AG08395 (cell line): ENCODE measurements around the gene DENND4A.

Experiments used
- DNase-seq: peaks from one replicate; pipeline ENCODE4 v3.0.0; 2012; ENCODE audit warnings: mixed read lengths, low spot score

DENND4A gene

DNA sequence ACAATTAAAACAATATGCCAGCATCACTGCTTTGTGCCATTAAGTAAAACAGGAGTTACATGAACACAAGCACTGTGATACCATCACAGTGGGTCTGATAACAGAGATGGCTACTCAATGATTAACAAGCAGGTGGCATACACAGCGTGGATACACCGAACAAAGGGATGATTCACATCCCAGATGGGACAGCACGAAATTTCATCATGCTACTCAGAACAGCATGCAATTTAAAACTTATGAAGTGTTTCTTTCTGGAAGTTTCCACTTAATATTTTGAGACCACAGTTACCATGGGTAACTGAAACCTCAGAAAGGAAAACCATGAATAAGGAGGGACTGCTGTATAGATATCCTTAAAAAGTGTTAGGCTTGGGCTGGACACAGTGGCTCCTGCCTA is 125.8 kb downstream of the DENND4A start:
- no peak for DNase-seq

- DNase-seq = no peak
Measured at GRCh38 chr15:65663521-65663920, 128.6 kb downstream of the DENND4A start.

GRCh38 chr15:65660927-65661326 is 131.2 kb downstream of the DENND4A start:
- DNase-seq = no peak

DNA sequence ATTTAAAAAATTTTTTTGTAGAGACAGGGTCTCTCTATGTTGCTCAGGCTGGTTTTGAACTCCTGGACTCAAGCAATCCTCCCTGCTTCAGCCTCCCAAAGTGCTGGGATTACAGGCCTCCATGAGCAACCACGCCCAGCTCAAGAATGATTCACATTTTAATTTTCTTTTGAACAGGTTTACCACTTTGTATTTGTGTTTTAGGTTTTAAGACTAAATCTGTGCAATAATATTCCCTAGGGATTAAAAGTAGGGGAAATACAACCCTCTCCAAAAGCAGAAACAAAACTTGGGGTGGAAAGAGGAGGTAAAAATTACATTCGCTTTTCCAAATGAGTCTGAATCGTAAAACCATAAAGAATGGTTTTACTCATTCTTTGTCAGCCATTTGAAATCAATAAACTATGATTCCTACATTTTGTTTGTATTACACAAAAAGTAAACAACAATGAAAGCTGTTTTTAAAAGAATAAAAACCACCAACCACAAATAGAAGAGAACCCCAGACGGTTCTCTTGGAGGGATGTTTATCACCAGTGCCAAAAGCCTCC is 132.5 kb downstream of the DENND4A start:
- DNase-seq = no peak

GRCh38 chr15:65655457-65655856 is 136.6 kb downstream of the DENND4A start:
- no peak for DNase-seq

- DNase-seq = peak; percentile 40
Measured at GRCh38 chr15:65655026-65655425, 137.1 kb downstream of the DENND4A start.

GRCh38 chr15:65653801-65654521 is 138.1 kb downstream of the DENND4A start:
- DNase-seq = no peak

DNA sequence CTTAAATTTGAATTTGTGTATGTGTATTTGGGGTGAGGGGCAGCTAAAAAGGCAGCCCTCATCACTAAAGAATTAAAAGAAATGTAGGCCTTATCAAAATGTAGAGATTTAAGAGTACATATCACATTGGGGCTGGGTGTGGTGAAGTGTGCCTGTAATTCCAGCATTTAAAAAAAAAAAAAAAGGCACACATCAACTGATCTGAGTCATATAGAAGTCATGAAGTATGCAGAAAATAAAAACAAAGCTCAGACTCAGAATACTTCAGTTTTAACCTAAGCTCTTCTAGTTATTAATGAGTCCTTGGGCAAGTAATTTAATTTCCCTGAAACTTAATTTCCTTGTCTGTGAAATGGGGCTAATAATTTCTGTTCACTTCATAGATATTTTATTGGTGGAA is 138.8 kb downstream of the DENND4A start:
- DNase-seq = peak; percentile 58

GRCh38 chr15:65651831-65652749 is 140.0 kb downstream of the DENND4A start:
- no peak for DNase-seq

GRCh38 chr15:65651042-65651322 is 141.1 kb downstream of the DENND4A start:
- no peak for DNase-seq

DNA sequence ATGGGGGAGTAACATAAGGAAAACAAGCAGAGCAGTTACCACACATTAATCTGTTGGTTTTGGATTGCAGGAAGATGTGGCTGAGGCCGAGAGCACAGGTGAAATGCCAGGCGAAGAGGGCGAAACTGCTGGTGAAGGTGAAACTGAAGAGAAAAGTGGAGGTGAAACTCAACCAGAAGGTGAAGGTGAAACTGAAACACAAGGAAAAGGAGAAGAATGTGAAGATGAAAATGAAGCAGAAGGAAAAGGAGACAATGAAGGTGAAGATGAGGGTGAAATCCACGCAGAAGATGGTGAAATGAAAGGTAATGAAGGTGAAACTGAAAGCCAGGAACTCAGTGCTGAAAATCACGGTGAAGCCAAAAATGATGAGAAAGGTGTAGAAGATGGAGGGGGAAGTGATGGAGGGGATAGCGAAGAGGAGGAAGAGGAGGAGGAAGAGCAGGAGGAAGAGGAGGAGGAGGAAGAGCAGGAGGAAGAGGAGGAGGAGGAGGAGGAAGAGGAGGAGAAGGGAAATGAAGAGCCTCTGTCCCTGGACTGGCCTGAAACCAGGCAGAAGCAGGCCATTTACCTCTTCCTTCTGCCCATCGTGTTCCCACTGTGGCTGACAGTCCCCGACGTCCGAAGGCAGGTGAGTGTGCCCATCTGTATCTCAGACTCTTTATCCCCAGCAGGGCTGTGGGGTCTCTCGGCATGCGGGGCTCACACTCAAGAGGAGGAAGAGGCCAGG is 141.6 kb downstream of the DENND4A start:
- DNase-seq = no peak

- no peak for DNase-seq
Measured at GRCh38 chr15:65646486-65646885, 145.6 kb downstream of the DENND4A start.

DNA sequence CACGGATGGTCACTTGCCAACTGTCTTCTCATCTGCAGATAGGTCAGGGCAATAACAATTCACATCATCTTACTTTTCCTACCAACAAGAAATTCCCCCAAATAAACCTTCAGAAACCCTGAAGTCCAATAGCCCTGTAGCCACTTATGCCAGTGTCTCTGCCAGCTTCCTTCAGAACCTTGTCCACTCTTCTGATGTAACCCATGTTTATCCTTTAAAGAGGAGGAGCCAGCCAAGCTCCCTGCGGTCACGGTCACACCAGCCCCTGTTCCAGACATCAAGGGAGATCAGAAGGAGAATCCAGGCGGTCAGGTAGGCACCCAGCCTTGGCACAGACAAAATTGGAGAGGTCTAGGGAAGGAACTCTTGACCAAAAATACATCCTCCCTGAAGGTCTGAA is 146.7 kb downstream of the DENND4A start:
- DNase-seq = no peak

DNA sequence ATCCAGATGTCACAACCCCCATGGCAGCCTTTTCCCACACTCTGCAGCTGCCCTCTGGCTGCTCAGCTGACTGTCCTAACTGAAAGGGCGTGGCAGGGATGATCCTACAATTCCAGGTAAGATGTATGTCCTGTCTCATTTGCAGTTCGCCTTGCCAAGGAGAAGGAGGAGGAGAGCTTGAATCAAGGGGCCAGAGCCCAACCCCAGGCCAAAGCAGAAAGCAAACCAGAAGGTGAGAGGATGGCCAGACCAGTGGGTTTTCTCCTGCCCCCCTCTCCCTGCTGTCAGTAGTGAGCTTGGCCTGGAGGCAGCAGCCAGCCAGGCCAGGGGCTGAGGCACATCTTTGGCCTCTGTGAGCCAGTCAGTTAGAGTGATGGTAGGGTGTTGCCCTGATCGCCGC is 147.8 kb downstream of the DENND4A start:
- DNase-seq = no peak

- no peak for DNase-seq
Measured at GRCh38 chr15:65642594-65642993, 149.5 kb downstream of the DENND4A start.

GRCh38 chr15:65641768-65642475 is 150.2 kb downstream of the DENND4A start:
- no peak for DNase-seq

DNA sequence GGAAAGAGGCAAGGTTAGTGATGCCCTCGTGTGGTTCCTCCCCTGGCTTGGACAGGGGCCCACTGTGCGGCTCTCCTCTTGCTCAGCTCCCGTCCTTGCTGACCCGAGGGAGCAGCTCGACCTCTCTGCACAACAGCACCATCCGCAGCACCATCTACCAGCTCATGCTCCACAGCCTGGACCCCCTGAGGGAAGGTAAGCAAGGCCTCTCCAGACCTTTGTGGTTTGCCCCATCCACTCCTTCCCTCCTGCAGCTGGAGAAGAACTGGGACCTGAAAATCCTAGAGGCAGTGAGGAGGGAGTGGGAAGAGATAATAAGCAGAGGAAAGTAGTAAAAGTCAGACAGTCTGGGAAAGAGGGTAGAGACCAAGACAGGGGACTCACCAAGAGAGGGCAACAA is 152.6 kb downstream of the DENND4A start:
- no peak for DNase-seq

DNA sequence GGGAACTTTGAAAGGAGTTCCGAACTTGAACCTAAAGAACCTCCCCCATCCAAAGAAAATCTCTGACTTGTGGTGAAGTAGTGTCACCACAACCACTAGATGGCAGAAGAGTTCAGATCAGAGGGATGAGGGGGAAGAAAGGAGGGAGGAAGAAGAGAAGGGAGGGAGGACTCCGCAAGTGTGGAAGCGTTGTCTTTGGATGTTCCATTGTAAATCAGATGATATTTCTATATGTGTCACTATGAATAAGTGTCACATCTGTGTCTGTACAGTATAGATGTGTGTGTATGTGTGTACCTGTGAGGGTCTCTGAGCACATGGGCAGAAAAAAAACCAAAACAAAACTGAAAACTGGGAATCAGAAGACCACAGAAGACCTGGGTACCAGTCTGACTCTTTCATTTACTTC is 153.4 kb downstream of the DENND4A start:
- DNase-seq = peak; percentile 86

- no peak for DNase-seq
Measured at GRCh38 chr15:65638109-65638508, 154.0 kb downstream of the DENND4A start.

DNA sequence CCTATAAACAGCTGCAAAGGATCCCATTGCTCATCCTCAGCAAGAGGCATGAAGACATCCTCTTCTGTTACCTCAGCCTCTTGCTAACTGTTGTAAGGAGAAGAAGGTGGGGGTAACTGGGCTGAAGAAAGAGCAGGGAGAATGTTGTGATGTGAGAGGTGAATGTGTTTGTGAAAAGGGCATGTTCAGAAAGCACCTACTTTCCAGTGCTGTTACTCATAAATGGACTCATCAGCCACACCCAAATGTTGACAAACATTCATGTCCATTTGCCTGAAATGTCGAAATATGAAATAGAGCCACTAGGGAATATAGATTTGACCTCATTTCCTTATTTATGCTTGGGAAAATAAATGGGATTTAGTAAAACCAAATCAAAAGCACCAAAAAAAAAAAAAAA is 157.7 kb downstream of the DENND4A start:
- no peak for DNase-seq

- no peak for DNase-seq
Measured at GRCh38 chr15:65633752-65634151, 158.3 kb downstream of the DENND4A start.
